Measurements from ENCODE around the gene UMODL1.

GRCh38 chr21:42032266-42032665 lies 38.9 kb upstream of the UMODL1 start:
- TF ChIP-seq GATA3 (IDR thresholded peaks at IDR 0.05; ENCODE audit: low read depth, low read length), result no peak
- no peak for TF ChIP-seq GATA2 (IDR thresholded peaks at IDR 0.05; ENCODE audit: low read depth, low read length)

Measured in SH-SY5Y (cell line).